NCI-H1092 (cell line): Measurements from ENCODE around the gene C16orf78.

Experiments
- DNase-seq: peaks from one replicate; lab custom pipeline; 2025; lab: John Stamatoyannopoulos, UW

Gene C16orf78

DNA sequence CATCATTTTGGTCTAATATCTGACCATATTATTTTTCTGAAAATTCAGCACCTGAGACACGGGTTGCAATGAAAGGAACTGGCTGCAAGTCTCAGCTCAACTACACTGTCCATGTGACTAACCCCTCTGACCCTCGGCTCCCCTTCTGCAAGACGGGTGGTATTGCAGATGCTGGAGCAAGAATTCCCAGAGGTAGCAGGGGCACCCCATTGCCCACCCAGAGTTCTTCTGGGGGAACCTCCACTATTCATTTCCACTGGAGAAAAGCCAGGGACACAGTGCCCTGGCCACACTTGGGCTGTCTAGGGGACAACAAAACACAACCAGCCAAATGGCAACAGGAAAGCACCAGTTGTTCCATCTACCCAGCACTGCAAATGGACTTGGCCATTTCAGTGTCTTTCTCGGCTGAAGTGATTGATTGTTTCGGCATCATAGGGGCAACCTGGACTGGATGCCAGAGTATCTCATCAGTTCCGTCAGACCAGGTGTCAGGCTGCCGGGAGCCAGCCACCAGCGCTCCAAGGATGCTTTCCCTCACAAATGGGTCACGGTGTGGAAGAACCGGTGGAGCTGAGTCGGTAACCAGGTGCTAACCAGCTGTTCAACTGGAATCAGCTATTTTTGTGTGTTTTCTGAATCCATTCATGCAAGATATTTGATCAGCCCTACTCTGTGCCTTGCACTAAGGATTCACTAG, 58.1 kb downstream of the C16orf78 start:
- DNase-seq: no peak

DNA sequence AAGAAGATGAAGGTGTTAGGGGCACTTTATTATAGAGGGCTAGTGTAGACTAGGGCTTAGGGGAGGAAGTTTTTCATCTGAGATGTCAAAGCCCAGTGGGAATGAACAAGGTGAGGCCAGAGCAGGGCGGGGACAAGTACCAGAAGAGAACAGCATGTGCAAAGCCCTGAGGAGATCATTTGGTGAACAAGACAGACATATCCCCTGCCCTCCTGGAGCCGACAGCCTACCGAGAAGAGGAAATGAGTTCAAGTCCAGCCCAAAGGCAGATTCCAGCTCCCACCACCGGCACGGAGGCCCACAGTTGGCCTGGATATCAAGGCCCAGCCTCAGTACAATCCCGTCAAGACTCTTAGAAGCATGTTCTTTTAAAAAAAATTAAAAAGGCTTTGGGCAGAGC, 61.1 kb downstream of the C16orf78 start:
- no peak for DNase-seq

DNA sequence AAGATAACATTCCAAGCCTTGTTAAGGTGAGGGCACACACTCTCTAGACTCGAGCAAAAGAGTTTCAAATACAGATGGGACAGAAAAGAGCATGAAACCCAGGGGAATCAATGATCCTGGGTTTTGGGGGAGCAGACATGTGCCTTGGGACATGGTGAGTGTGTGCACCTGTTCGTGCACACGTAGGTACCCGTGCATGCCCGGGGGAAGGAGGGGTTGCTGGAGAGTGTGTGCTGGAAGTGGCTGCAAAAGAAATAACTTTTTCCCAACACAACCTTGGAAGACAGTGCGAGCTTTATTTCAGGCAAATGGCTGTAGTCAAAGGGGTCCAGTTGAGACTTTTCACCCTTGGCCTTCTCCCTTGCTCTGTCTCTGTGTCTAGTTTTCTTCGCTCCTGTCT, 62.6 kb downstream of the C16orf78 start:
- DNase-seq: no peak

DNA sequence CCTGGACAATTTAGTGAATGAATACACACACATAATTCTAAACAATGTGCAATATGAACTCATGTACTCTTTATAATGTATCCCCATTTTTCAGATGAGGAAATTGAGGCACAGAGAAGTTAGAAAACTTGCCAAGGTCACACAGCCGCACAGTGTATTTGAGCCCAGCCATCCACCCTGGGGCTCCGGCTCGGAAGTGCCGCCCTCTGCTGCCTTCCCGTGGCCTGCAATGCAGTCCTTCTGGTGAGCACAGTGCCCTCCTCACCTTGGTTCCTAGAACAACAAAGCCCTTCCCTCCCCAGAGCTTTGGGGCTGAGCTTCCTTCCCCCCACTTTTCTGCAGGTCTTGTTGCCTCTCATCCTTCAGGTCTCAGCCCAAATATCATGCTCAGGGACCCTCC, 63.7 kb downstream of the C16orf78 start:
- DNase-seq: no peak

DNA sequence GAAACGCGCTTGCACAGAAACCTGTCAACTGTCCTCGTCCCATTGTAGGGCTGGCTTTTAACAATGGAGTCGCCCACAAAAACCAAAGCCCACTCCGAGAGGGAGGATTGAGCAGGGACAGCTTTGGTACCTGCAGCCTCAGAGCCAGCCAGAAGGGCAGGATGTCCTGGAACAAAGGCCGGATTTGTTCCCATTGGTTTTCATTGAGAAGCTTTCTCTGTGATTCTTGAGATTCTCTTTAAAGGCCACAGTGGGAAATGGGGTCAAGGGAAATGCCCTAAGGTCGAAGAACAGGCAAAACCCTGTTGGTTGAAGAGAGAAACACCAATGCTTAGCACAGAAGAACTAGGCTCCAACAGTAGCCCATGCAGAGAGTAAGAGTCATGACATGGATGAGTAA, 65.4 kb downstream of the C16orf78 start:
- no peak for DNase-seq

DNA sequence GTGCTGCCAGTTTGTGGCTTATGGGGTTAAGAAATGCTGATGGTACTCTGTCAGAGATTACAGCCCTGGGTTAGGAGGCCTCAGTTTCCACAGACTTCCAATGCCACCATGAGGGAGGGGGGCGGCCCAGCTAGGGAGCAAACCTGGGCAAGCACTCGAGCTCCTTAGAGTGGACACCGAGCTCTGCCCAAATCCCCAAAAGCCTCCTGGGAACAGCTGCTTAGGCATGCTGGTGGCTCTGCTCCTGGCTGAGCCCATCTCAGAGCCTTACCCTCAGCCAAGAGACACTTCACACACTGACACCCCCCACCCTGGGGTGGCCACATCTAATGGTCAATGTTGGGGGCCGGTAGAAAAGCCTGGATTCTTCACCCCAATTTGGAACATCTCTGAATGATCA, 66.1 kb downstream of the C16orf78 start:
- no peak for DNase-seq

DNA sequence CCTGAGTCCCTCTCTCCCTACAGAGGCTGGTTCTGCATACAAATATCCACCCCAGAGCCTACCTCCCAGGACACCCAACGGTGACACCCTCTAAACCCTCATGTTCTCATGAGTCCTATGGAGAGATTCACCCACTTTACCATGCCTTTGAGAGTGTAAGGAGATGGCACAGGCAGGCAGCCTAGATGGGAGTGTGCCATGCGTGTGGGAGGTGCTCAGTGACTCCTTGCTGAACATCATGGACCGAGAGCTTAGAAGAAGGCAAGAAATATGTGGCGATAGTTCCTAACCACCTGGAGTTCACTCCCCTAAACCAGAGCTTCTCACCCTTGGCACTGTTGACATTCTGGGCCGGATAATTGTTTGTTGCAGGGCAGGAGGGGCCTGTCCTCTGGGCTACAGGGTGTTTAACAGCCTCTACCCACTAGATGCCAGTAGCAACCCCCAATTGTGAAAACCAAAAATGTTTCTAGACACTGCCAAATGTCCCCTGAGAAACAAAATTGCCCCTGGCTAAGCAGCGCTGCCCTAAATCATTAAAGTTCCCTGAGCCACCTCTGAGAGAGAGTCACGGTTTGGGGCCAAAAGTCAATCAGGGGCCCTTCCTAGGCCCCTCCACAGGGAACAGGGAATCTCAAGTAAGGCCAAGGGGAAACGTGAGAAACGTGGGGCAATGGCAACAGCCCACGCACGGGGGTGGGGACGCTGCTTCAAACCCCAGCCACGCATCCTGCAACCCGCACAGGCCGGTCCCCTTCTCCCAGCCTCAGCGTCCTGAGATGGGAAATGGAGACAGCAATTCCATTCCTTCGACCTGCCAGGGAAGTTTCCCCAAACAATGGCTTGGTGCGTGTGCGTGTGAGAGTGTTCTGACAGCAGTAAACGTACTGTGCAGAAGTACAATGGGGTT, 66.8 kb downstream of the C16orf78 start:
- DNase-seq: no peak

DNA sequence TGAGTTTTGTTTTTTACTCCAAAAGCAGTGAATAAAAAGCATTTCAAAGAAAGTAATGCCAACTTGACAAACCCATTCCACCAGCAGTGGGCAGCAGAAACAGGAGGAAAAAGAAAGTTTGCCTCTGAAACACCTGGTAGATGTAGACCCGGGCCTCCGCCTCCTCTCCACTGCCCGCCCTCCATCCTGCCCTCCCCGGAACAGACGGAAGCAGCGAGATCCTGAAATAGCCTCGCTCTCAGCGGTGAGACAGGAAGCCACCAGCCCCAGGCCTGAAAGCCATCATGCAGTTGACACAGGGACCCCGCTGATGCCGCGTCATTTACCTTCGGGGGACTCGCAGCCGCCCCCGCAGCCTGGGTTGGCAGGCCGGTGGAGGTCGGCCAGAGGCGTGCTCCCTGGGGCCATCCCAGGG, 67.8 kb downstream of the C16orf78 start:
- no peak for DNase-seq

DNA sequence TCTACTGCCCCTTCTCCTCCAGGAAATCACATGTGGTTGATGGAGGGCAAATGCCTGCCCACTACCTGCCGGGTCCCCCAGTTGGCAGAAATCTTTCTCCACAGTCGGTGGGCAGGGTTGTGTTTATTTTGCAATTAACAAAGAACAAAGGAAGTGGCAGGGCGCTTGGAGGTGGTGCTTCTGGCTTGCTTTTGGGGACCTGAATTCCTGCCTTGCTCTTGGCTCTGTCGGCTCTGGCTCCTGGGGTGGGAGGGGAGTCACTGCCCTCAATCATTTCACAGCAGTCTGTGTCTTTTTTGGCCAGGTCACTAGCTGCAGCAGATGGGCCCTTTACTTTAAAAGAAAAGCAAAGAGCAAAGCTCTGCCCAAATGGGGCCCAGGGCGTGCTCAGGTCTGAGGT, 69.2 kb downstream of the C16orf78 start:
- DNase-seq: peak; percentile 4

DNA sequence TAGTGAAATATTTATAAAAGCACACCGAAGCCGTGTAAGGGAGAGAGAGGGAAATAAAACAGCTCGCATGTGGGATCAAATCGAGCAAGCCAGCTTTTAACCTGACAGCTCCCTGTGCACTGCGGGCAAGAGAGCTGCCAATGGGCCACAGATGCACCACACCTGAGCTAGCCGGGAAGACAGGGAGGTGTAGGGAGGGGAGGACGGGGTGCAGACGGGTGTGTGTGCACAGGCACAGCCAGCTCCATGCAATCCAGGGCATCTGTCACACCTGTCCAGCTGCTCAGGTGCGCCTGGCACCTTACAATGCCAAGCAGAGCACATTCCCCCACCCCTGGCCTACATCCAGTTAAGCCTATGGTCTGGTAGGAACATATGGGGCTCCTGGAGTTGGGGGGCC, 70.0 kb downstream of the C16orf78 start:
- DNase-seq: no peak

DNA sequence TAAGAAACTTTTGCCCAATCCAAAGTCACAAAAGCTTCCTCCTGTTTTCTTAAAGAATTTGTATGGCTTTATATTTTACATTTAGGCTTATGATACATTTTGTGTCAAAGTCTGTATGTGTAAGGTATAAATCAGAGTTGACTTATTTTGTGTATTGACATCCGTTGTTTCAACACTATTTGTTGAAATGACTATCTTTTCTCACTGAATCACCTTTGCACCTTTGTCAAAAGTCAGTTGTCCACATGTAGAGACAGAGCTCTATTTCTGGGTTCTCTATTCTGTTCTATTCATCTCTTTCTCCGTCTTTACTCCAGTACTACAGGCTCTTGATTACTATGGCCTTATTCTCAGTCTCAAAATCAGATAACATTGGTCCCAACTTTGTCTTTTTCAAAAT, 73.2 kb downstream of the C16orf78 start:
- DNase-seq: no peak
